HG03575 (cell line): ENCODE results near the gene NEDD4L.
A peak's percentile ranks its signal among the peaks of the same experiment; 100 is the strongest.

Experiments used
- ATAC-seq: cut with Tn5 transposase; IDR thresholded peaks from one replicate; pipeline ENCODE4 v1.9.1; 2021; ENCODE audit not compliant: unreplicated experiment, insufficient number of reproducible peaks, low FRiP score; ENCODE audit errors: extremely low read depth

Gene NEDD4L

GRCh38 chr18:58285449-58286130 is 241.6 kb downstream of the NEDD4L start:
- no peak for ATAC-seq

- no peak for ATAC-seq
Measured at GRCh38 chr18:58286632-58287352, 242.8 kb downstream of the NEDD4L start.

GRCh38 chr18:58287353-58288274 is 243.6 kb downstream of the NEDD4L start:
- ATAC-seq, result no peak

GRCh38 chr18:58288921-58289797 is 245.1 kb downstream of the NEDD4L start:
- ATAC-seq, result peak; percentile 55

GRCh38 chr18:58290116-58290695 is 246.2 kb downstream of the NEDD4L start:
- no peak for ATAC-seq

GRCh38 chr18:58291131-58291530 is 247.1 kb downstream of the NEDD4L start:
- no peak for ATAC-seq

- ATAC-seq, result no peak
Measured at GRCh38 chr18:58292638-58293037, 248.6 kb downstream of the NEDD4L start.

- ATAC-seq, result no peak
Measured at GRCh38 chr18:58297198-58297597, 253.2 kb downstream of the NEDD4L start.

GRCh38 chr18:58298251-58299134 is 254.5 kb downstream of the NEDD4L start:
- no peak for ATAC-seq

GRCh38 chr18:58299135-58299473 is 255.1 kb downstream of the NEDD4L start:
- no peak for ATAC-seq

GRCh38 chr18:58299936-58300335 is 255.9 kb downstream of the NEDD4L start:
- ATAC-seq, result no peak

- ATAC-seq, result no peak
Measured at GRCh38 chr18:58300867-58301266, 256.8 kb downstream of the NEDD4L start.

GRCh38 chr18:58302811-58303210 is 258.8 kb downstream of the NEDD4L start:
- no peak for ATAC-seq

GRCh38 chr18:58303363-58303762 is 259.3 kb downstream of the NEDD4L start:
- no peak for ATAC-seq

- no peak for ATAC-seq
Measured at GRCh38 chr18:58305792-58306191, 261.8 kb downstream of the NEDD4L start.

GRCh38 chr18:58307441-58307840 is 263.4 kb downstream of the NEDD4L start:
- ATAC-seq, result no peak

- ATAC-seq, result no peak
Measured at GRCh38 chr18:58308463-58308862, 264.4 kb downstream of the NEDD4L start.

- ATAC-seq, result no peak
Measured at GRCh38 chr18:58309099-58309498, 265.1 kb downstream of the NEDD4L start.
